Trophoblast cell (in vitro differentiated cells and primary cell): ENCODE data around the gene CFHR1.
"Not testable (repeated sequence)": the region's sequence is repeated elsewhere in the genome, so short reads cannot be mapped to it uniquely, and the experiment has no call there.

ENCODE experiments used
- DNase-seq, 2 donors: peaks; one replicate each; pipeline ENCODE4 v3.0.0-alpha.2; 2016
- H2AFZ ChIP-seq: 2 replicates; pipeline ENCODE4 v1.6.1; 2013; ENCODE audit warnings: low read length, moderate library complexity, mild to moderate bottlenecking; ENCODE audit not compliant: insufficient read depth, poor library complexity
- H2AK5ac ChIP-seq: 2 replicates; pipeline ENCODE4 v1.6.1; 2013; ENCODE audit warnings: mild to moderate bottlenecking, low read length
- H2BK120ac ChIP-seq: 2 replicates; pipeline ENCODE4 v1.6.1; 2013; ENCODE audit warnings: low read length, mild to moderate bottlenecking, moderate library complexity; ENCODE audit not compliant: insufficient read depth, poor library complexity
- H2BK12ac ChIP-seq: 2 replicates; pipeline ENCODE4 v1.6.1; 2013; ENCODE audit warnings: mild to moderate bottlenecking, low read length, moderate library complexity
- H2BK5ac ChIP-seq: 2 replicates; pipeline ENCODE4 v1.6.1; 2013; ENCODE audit warnings: low read length, low read depth, moderate library complexity, mild to moderate bottlenecking; ENCODE audit not compliant: poor library complexity
- H3K14ac ChIP-seq: 2 replicates; pipeline ENCODE4 v1.6.1; 2013; ENCODE audit warnings: mild to moderate bottlenecking, low read length
- H3K18ac ChIP-seq: 2 replicates; pipeline ENCODE4 v1.6.1; 2013; ENCODE audit warnings: mild to moderate bottlenecking, low read length
- H3K23ac ChIP-seq: 2 replicates; pipeline ENCODE4 v1.6.1; 2013; ENCODE audit warnings: low read length
- H3K27ac ChIP-seq: 2 replicates; pipeline ENCODE4 v1.5.1; 2013; ENCODE audit warnings: low read depth, mild to moderate bottlenecking, inconsistent platforms, low read length, moderate library complexity
- H3K27me3 ChIP-seq: 2 replicates; pipeline ENCODE4 v1.6.1; 2013; ENCODE audit warnings: inconsistent platforms, mild to moderate bottlenecking, low read length, moderate library complexity; ENCODE audit not compliant: insufficient read depth
- H3K36me3 ChIP-seq, 2 experiments: 1 replicate in 1 of 2; 2 replicates in 1 of 2; pipeline ENCODE4 v1.6.1; 2013; ENCODE audit warnings: low read length in 2 of 2, mild to moderate bottlenecking in 2 of 2, moderate library complexity in 1 of 2; ENCODE audit not compliant: insufficient read depth in 2 of 2, control insufficient read depth in 1 of 2
- H3K4ac ChIP-seq: 2 replicates; pipeline ENCODE4 v1.6.1; 2013; ENCODE audit warnings: low read depth, mild to moderate bottlenecking, low read length, moderate library complexity
- H3K4me1 ChIP-seq, 2 experiments: 1 replicate in 1 of 2; 2 replicates in 1 of 2; pipeline ENCODE4 v1.6.1; 2013; ENCODE audit warnings: low read length in 2 of 2, mild to moderate bottlenecking in 2 of 2, moderate library complexity in 1 of 2; ENCODE audit not compliant: insufficient read depth in 2 of 2, control insufficient read depth in 1 of 2
- H3K4me2 ChIP-seq: 2 replicates; pipeline ENCODE4 v1.6.1; 2013; ENCODE audit warnings: inconsistent platforms, mild to moderate bottlenecking, low read length, moderate library complexity
- H3K4me3 ChIP-seq: 2 replicates; pipeline ENCODE4 v1.5.1; 2013; ENCODE audit warnings: mild to moderate bottlenecking, low read depth, low read length, inconsistent platforms
- H3K79me1 ChIP-seq: one replicate; pipeline ENCODE4 v1.6.1; 2013; ENCODE audit warnings: low read length
- H3K79me2 ChIP-seq: 2 replicates; pipeline ENCODE4 v1.6.1; 2013; ENCODE audit warnings: low read length, mild to moderate bottlenecking; ENCODE audit not compliant: control insufficient read depth, insufficient read depth, poor library complexity
- H3K9ac ChIP-seq: 2 replicates; pipeline ENCODE4 v1.6.1; 2013; ENCODE audit warnings: mild to moderate bottlenecking, low read length
- H3K9me3 ChIP-seq: 2 replicates; pipeline ENCODE4 v1.6.1; 2013; ENCODE audit warnings: low read depth, mild to moderate bottlenecking, control low read depth, inconsistent platforms, low read length; ENCODE audit not compliant: insufficient read depth
- H4K12ac ChIP-seq: 2 replicates; pipeline ENCODE4 v1.6.1; 2013; ENCODE audit warnings: low read depth, mild to moderate bottlenecking, low read length, moderate library complexity
- H4K8ac ChIP-seq: 2 replicates; pipeline ENCODE4 v1.6.1; 2013; ENCODE audit warnings: low read depth, mild to moderate bottlenecking, low read length, moderate library complexity
- H4K91ac ChIP-seq: one replicate; pipeline ENCODE4 v1.6.1; 2013; ENCODE audit warnings: low read depth, mild to moderate bottlenecking, low read length, moderate library complexity
- WGBS: extraction: QIAGEN DNeasy Blood & Tissue Kit; methylation state at CpG from one replicate; pipeline ENCODE4 v1.1.7; 2013; ENCODE audit warnings: missing lambda C conversion rate; ENCODE audit not compliant: insufficient read length, insufficient coverage; ENCODE audit errors: extremely low coverage; 5-methylcytosine and 5-hydroxymethylcytosine counted together

The CFHR1 gene

GRCh38 chr1:196794103-196794502 is 25.4 kb upstream of the CFHR1 start:
- H3K27me3 ChIP-seq, H3K14ac ChIP-seq, H3K4me3 ChIP-seq, DNase-seq, H3K79me2 ChIP-seq, H3K36me3 ChIP-seq, H3K79me1 ChIP-seq, H2BK120ac ChIP-seq, H3K4ac ChIP-seq, H4K91ac ChIP-seq, H3K9me3 ChIP-seq, H4K8ac ChIP-seq, H2AK5ac ChIP-seq, H3K18ac ChIP-seq, H3K27ac ChIP-seq, H3K9ac ChIP-seq, H2AFZ ChIP-seq, H2BK12ac ChIP-seq, H3K23ac ChIP-seq, H3K4me2 ChIP-seq, H3K4me1 ChIP-seq, H2BK5ac ChIP-seq, H4K12ac ChIP-seq: not testable (repeated sequence)
- WGBS = no CpG with 5 or more reads among the region's 4 CpGs

GRCh38 chr1:196797891-196798290 is 21.6 kb upstream of the CFHR1 start:
- H3K4ac ChIP-seq = no peak overlapping the region

DNA sequence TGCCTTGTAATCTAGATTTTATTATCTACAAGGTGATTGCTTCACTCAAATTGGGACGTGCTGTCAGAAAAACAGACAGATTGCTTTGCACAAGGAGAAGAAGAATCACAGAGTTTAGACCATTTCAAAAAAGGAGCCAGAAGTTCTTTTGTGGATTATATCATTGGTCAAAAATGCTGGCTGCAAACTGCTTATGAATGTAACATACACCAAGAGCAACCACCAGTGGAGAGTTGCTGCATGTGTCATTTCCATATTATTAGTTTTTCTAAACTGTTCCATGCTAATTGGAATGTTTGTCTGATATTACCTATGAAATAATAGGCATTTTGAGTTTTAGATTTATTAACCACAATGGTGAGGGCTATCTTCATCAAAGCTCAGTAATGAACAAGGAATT is 17.6 kb upstream of the CFHR1 start:
- H3K36me3 ChIP-seq, H3K4ac ChIP-seq: not testable (repeated sequence)

More at GRCh38 chr1:196797891-196798290, 21.6 kb upstream of the CFHR1 start:
- Histone ChIP-seq H4K91ac (no peak overlapping the region), H3K23ac (no peak overlapping the region), H3K4me2 (no peak overlapping the region), H3K27ac (no peak overlapping the region), H3K36me3 (no peaks in the 10 kb centered on the region), H4K12ac (no peak overlapping the region), H2AK5ac (no peak overlapping the region), H3K18ac (no peak overlapping the region), H3K14ac (no peak overlapping the region), H3K27me3 (no peaks in the 10 kb centered on the region), H3K4me1 (no peaks in the 10 kb centered on the region), H3K9me3 (no peaks in the 10 kb centered on the region), H3K4me3 (no peak overlapping the region), H3K9ac (no peak overlapping the region), H2BK5ac (no peak overlapping the region), H2BK12ac (no peak overlapping the region), H2BK120ac (no peak overlapping the region), H4K8ac (no peak overlapping the region), H2AFZ (no peak overlapping the region), H3K79me2 (no peaks in the 10 kb centered on the region), H3K79me1 (no peaks in the 10 kb centered on the region)
- DNase-seq = no peak
- no CpG with 5 or more reads among the region's 2 CpGs for WGBS

DNA sequence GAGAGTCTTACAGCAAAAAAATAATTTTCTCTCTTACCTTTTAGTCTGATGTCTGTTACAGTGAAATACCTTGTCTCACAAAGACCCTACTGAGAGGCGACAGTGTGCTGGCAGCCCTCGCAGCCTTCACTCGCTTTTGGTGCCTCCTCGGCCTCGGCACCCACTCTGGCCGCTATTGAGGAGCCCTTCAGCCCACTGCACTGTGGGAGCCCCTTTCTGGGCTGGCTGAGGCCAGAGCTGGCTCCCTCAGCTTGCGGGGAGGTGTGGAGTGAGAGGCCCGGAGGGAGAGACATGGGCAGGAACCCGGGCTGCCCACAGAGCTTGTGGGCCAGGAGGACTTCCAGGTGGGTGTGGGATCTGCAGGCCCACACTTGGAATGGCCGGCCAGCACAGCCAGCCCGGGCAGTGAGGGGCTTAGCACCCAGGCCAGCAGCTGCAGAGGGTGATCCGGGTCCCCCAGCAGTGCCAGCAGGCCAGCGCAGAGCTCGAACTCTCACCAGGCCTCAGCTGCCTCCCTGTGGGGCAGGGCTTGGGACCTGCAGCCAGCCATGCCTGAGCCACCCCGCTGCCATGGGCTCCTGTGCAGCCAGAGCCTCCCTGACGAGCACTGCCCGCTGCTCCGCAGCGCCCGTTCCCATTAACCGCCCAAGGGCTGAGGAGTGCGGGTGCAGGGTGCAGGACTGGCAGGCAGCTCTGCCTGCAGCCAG is 10.8 kb upstream of the CFHR1 start:
- no peak overlapping the region for H3K4me3 ChIP-seq
- no peak overlapping the region for H3K4ac ChIP-seq
- no peak overlapping the region for H2BK5ac ChIP-seq
- H2BK120ac ChIP-seq = no peak overlapping the region
- no peak overlapping the region for H3K14ac ChIP-seq
- no peaks in the 10 kb centered on the region for H3K27me3 ChIP-seq
- H3K23ac ChIP-seq = no peak overlapping the region
- H3K4me2 ChIP-seq = no peak overlapping the region
- no peak overlapping the region for H4K8ac ChIP-seq
- no peak overlapping the region for H4K91ac ChIP-seq
- H3K9me3 ChIP-seq = no peaks in the 10 kb centered on the region
- H3K27ac ChIP-seq = no peak overlapping the region
- H2AFZ ChIP-seq = no peak overlapping the region
- DNase-seq = no peak
- no CpG with 5 or more reads among the region's 22 CpGs for WGBS
- no peaks in the 10 kb centered on the region for H3K4me1 ChIP-seq
- no peaks in the 10 kb centered on the region for H3K79me2 ChIP-seq
- no peak overlapping the region for H3K9ac ChIP-seq
- H3K18ac ChIP-seq = no peak overlapping the region
- no peaks in the 10 kb centered on the region for H3K79me1 ChIP-seq
- H3K36me3 ChIP-seq = no peaks in the 10 kb centered on the region
- no peak overlapping the region for H2BK12ac ChIP-seq
- no peak overlapping the region for H2AK5ac ChIP-seq
- no peak overlapping the region for H4K12ac ChIP-seq

More for the DNA sequence above, 17.6 kb upstream of the CFHR1 start:
- not testable (repeated sequence) for H3K9me3 ChIP-seq, H3K9ac ChIP-seq, H2BK5ac ChIP-seq, H3K4me3 ChIP-seq, H4K8ac ChIP-seq, H3K14ac ChIP-seq, H3K27ac ChIP-seq, H2BK120ac ChIP-seq, H3K79me2 ChIP-seq, H3K79me1 ChIP-seq, H3K4me2 ChIP-seq, DNase-seq, H2BK12ac ChIP-seq, H2AK5ac ChIP-seq, H4K12ac ChIP-seq, H3K23ac ChIP-seq, H2AFZ ChIP-seq, H3K4me1 ChIP-seq, H3K27me3 ChIP-seq, H4K91ac ChIP-seq, H3K18ac ChIP-seq
- no CpG with 5 or more reads among the region's 1 CpG for WGBS
